ENCODE data around the gene PPP1R14B. TPM values are rescaled to one million over a fixed set of nuclear protein-coding genes. Genes with fewer than 3 reads are reported as not detected.

The PPP1R14B gene
- 74.7 TPM for total RNA-seq

DNA sequence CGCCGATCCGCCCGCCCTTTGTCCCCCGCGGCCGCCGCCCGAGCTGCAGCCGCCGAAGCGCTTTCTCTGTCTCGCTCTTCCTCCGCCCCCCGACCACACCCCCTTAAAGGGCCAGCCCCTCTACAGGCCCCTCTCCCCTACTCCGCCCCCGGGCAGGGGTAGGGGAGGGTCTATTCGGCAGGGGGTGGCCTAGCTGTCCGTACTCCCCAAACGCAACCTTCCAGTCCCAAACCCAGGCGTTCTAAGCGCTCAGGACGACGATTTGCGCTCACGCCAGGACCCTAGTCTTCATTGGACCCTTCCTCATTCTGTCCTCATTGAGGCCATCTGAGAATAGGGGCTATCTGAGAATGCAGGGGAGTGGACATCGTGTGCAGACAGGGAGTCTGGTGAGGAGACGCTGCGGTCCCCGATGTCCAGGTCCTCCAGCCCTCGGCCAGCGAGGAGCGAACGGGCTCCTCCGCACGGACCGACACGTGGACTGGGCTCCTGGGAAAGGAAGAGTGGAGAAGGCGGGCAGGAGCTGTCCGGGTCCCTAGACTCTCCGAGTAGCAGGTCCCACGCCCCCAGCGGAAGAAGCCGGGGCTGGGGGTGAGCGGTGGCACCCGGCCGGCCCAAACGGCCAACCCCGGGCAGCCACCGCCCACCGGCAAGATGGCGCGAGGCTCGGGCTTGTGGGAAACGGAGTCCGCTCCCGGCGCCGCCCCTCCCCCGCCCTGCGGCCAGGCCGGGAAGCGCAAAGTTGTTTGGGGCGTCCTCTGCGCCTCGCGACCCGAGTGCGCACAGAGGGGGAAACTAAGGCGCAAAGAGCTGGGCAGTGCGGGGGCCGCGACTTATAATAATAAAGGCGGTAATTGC lies at the start of gene PPP1R14B:
Gene PPP1R14B (minus strand): TSS at position 73 of the 858 bp plus-strand sequence. CDS start 270 bp downstream, outside the sequence.
- DNase-seq (ENCODE audit: low spot score): peak; percentile 82

GRCh38 chr11:64296236-64296635 lies 49.5 kb upstream of the PPP1R14B start:
- no peak for DNase-seq (ENCODE audit: low spot score)

- DNase-seq (ENCODE audit: low spot score): no peak
Observed at GRCh38 chr11:64295760-64296159, 49.0 kb upstream of the PPP1R14B start.

- DNase-seq (ENCODE audit: low spot score): no peak
Observed at GRCh38 chr11:64294774-64295173, 48.0 kb upstream of the PPP1R14B start.

DNA sequence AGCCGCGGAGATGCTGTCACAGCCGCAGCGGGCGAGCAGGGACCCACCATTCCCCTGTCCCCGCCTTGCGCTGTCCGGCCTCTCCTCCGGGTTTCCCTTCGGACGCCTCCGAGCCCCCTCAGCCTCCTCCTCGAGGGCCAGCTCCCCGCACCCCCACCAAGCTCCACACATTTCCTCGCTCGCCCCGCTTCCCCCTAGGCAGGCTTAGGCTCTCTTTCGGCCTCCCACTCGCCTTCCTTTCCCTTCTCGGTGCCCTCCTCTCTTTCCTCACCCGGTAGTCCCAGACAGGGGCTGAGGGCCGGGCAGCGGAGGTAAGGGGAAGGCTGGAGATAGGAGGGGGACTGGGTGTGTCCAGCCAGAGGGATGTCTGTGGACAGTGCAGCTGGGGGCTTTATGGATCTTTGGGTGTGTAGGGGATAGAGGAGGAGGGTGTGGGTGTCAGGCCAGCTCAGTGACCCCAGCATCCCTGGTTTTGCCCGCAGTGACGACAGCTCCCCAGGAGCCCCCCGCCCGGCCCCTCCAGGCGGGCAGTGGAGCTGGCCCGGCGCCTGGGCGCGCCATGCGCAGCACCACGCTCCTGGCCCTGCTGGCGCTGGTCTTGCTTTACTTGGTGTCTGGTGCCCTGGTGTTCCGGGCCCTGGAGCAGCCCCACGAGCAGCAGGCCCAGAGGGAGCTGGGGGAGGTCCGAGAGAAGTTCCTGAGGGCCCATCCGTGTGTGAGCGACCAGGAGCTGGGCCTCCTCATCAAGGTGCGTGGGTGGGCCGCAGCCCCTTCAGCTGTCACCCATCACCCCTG lies 45.9 kb upstream of the PPP1R14B start:
- DNase-seq (ENCODE audit: low spot score): no peak

DNA sequence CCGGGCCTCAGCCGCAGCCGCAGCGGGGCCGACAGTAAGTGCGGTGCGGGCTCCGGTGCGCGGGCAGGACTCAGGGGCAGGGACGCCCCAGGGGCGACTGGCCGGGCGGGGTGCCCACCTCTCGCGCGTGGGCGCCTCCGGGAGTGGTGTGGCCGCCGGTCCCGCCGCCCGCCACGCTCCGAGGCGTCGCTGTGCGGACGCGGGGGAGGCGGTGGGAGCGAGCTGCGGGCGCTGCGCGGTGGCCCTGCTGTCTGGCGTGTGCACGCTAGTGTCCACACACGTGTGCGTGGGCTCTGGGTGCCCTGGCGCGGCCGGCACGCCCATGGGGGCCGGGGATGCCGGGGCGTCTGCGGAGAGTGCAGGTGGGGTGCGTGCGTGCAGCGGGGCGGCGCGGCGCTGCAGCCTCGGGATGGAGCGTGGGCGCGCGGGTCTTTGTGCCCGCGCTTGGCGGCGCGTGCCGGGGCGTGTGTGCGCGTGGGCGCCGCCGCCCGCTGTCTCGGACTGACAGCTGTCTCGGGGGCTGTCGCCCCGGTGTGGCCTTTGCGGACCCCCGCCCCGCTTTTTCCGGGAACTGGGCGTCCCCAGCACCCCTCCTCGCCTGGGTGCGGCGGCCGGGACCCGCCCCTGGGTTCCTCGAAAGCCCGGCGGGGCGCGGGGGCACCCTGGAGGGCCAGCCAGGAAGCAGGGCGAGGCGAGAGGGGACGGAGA lies 45.2 kb upstream of the PPP1R14B start:
- DNase-seq (ENCODE audit: low spot score): no peak

DNA sequence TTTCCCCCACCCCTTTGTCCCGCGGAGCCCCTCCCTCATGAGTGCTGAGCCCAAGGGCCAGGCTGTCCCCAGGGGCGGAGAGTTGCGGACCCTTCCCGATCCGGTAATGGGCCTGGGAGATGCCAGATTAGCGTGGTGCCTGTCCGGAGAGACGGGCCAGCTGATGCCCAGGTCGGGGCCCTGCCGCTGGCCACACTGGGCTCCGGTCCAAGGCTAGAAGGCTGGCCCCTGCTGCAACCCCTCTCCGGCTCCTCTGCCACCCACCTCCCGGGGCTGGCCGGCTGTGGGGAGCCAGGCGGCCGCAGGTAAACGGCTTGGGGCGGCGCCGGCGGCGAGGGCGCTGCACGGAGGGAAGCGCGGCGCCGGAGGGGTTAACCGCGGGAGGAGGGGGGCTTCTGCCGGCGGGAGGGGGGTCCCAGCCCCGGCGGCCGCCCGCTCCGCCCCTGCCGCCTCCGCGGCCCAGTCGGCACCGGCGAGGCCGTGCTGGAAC lies 44.6 kb upstream of the PPP1R14B start, which contains the start of gene KCNK4:
Gene KCNK4 (plus strand): TSS at position 41 of the 490 bp plus-strand sequence. CDS start 1,717 bp downstream, outside the sequence.
- DNase-seq (ENCODE audit: low spot score): no peak

DNA sequence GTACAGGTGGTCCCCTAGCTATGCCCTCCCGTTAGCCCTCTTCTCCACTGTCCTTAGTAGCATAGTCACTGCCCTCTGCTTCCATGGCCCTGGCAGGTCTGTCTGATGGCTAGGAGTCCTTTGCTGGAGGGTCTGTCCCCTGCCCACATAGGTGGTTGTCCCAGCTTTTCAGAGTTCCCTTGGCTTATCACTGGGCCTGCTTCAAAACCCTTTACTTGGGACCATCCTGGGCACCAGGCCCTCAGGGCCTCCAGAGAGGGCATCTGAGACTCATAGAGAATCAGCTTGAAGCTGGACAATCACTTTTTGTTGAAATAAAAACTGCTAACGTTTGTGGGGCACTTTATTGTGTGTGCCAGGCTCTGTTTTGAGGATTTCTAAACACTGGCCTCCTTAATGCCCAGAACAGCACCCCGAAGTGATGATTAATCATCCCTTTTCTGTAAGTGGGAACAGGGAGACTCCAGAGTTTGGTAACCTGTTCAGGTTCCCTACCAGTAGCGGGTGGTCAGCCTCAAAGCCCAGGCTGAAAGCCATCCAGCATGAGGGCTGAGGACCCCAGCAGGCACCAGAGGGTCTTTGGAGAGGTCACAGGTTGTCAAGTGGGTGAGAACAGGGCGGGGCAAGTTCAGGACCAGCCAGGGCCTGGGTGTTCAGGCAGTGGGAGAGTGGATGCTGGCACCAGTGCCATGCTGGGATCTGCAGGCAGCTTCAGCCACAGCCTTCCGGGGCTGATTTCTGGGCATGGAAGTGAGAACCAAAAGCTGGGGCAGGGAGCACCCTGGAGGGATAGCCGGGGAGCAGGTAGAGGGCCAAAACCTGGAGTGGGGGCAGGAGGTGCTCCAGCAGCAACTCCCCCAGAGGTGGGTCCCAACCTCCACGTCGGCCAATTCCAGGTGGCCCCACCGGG lies 43.9 kb upstream of the PPP1R14B start:
- DNase-seq (ENCODE audit: low spot score): no peak

GRCh38 chr11:64289002-64289564 lies 42.3 kb upstream of the PPP1R14B start:
- no peak for DNase-seq (ENCODE audit: low spot score)

DNA sequence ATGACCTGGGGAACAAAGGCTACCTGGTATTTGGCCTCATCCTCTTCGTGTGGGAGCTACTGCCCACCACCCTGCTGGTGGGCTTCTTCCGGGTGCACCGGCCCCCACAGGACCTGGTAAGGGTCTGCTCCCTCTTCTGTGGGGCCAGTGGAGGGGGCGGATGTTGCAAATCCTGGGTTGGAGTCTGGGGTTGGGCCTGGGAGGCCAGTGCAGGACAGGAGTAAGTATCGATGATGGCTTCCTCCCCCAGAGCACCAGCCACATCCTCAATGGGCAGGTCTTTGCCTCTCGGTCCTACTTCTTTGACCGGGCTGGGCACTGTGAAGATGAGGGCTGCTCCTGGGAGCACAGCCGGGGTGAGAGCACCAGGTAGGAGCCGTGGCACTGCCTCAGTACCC lies 41.6 kb upstream of the PPP1R14B start:
- DNase-seq (ENCODE audit: low spot score): no peak

- no peak for DNase-seq (ENCODE audit: low spot score)
Observed at GRCh38 chr11:64287676-64288352, 41.1 kb upstream of the PPP1R14B start.

GRCh38 chr11:64286801-64287159 lies 40.0 kb upstream of the PPP1R14B start:
- no peak for DNase-seq (ENCODE audit: low spot score)

DNA sequence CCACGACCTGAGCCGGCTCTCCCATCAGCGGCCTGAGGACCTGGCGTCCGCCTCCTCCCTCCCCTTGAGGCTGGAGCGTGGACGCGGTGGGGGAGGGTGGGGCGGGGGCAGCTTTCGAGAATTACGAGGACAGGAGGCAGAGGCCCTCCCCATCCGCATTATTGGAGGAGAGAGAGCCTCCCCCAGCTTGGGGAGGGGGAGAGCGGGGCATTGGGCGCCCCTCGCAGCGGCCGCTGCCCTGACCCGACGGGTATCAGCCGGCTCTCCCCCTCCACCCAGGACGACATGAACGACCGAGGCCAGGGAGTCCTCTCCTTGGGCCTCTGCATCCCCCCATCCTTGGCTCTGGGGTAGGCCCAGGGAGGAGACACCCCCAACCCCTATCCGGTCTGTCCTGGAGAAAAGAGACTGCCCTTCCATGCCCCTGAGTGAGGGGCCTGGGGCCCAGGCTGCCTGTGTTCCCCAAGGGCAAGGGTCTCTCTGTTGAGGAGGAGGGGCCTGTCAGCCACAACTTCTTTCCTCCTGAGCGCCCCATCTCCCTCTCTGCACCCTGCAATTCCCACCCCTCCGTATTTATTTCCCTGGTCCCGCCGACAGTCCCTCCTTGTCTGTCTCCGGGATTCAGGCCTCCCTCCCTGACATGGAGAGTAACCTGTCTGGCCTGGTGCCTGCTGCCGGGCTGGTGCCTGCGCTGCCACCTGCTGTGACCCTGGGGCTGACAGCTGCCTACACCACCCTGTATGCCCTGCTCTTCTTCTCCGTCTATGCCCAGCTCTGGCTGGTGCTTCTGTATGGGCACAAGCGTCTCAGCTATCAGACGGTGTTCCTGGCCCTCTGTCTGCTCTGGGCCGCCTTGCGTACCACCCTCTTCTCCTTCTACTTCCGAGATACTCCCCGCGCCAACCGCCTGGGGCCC lies 39.4 kb upstream of the PPP1R14B start:
- DNase-seq (ENCODE audit: low spot score): no peak

GRCh38 chr11:64284962-64285884 lies 38.5 kb upstream of the PPP1R14B start, which contains the start of gene GPR137:
Gene GPR137, plus strand, starts transcription at chr11:64285848. Its CDS starts 677 bp downstream, at chr11:64286525.
- DNase-seq (ENCODE audit: low spot score): peak; percentile 85

- DNase-seq (ENCODE audit: low spot score): peak; percentile 96
Observed at GRCh38 chr11:64284048-64284961, 37.6 kb upstream of the PPP1R14B start, which contains the start of gene BAD. Gene BAD, minus strand, starts transcription at chr11:64284665. Its CDS starts 297 bp downstream, at chr11:64284368.

DNA sequence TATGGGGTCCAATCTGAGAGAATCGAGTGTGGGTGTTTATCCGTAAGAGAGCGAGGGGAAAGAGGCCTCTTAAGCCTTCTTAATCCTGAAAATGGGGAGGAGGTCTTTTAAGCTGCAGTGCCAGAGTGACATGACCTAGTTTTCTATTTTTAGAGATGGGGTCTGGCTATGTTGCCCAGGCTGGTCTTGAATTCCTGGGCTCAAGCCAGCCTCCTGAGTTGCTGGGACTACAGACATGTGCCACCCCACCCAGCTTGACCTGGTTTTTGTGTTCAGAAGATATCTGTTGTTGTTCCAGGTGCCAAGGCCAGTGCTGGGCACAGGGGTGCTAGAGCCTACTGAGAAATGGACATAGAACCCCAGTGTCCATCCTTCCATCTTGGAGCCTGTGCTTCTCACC lies 36.3 kb upstream of the PPP1R14B start:
- DNase-seq (ENCODE audit: low spot score): no peak
